Skeletal muscle tissue (tissue), 4 donors: ENCODE results near the gene RFTN1. TPM values are rescaled to one million over a fixed set of nuclear protein-coding genes. Genes with fewer than 3 reads are reported as not detected.

Source experiments
- H3K27ac ChIP-seq: one replicate; pipeline ENCODE4 v1.7.0; 2013; ENCODE audit warnings: mild to moderate bottlenecking, low read depth, low read length, inconsistent platforms
- H3K27me3 ChIP-seq, 3 donors: one replicate each; pipeline ENCODE4 v1.7.0; 2013; ENCODE audit warnings: low read length in 3 of 3; ENCODE audit not compliant: control insufficient read depth in 3 of 3, insufficient read depth in 3 of 3
- H3K36me3 ChIP-seq, 3 donors: one replicate each; pipeline ENCODE4 v1.7.0; 2013; ENCODE audit warnings: low read length in 3 of 3; ENCODE audit not compliant: control insufficient read depth in 3 of 3, insufficient read depth in 3 of 3
- H3K4me1 ChIP-seq, 3 donors: one replicate each; pipeline ENCODE4 v1.7.0; 2013; ENCODE audit warnings: low read length in 3 of 3, mild to moderate bottlenecking in 3 of 3; ENCODE audit not compliant: control insufficient read depth in 3 of 3, insufficient read depth in 3 of 3
- H3K4me3 ChIP-seq, 3 donors: one replicate each; pipeline ENCODE4 v1.7.0; 2013; ENCODE audit warnings: low read length in 3 of 3
- H3K9ac ChIP-seq, 3 donors: one replicate each; pipeline ENCODE4 v1.7.0; 2013; ENCODE audit warnings: low read length in 3 of 3, mild to moderate bottlenecking in 3 of 3, moderate library complexity in 2 of 3, low read depth in 1 of 3
- H3K9me3 ChIP-seq, 3 donors: one replicate each; pipeline ENCODE4 v1.7.0; 2013; ENCODE audit warnings: low read length in 3 of 3; ENCODE audit not compliant: control insufficient read depth in 3 of 3
- total RNA-seq: library from RNA; depleted of rRNA; stranded (reverse); fragments of >200 nt; gene quantifications from one replicate; pipeline ENCODE4 v1.2.3, GENCODE V29; 2014
- donor health status: Osteomylitis.

RFTN1 gene
- total RNA-seq, 1 donor from 2014 or later: 15.7 TPM

DNA sequence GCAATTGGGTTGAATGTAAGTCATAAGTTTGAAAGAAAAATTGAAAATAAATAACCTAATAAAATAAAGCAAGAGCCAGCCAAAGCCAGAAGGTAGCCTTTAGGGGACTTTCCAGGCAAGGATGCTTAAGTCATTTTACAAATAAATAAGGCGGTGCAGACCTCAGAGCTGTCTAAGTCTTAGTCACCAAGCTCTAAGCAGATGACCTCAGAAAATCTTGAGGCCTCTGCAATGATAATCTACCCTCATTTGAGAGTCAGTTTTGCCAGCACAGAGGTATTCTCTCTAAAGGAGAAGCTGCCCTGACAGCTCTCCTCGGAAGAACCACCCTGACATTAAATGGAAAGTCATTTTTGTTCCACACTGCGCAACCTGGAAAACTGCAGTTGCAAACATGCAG lies 134.6 kb downstream of the RFTN1 start:
- Histone ChIP-seq H3K9me3 (no peaks in the 10 kb centered on the region), H3K4me1 (peaks cover 12 to 39% (median 17%) of the 10 kb centered on the region in 3 donors), H3K36me3 (peaks cover 0 to 4% (median 0%) of the 10 kb centered on the region in 3 donors), H3K4me3 (no peak overlapping the region), H3K27me3 (no peaks in the 10 kb centered on the region), H3K9ac (no peak overlapping the region), H3K27ac (no peak overlapping the region)

DNA sequence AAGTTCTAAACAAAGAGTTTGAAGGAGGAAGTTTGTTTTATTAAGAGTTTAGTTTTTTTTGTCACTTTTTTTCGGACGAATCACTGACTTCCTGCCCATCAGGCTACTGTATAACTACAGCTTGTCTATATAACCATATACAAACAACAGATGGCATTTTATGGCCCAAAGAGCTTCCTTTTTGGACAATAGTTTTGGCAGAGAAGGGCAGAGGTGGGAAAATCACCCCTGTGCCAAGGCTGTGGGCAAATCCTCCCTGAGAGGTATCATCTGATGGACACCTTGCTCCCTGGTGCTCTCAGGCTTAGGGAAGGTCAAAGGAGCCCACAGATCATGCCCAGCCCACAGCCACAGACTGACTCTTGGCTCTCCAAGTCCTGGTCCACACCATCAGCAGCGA lies 135.1 kb downstream of the RFTN1 start:
- H3K9ac ChIP-seq: no peak overlapping the region
- H3K4me3 ChIP-seq: no peak overlapping the region
- peaks cover 17 to 44% (median 22%) of the 10 kb centered on the region in 3 donors for H3K4me1 ChIP-seq
- H3K27me3 ChIP-seq: no peaks in the 10 kb centered on the region
- no peak overlapping the region for H3K27ac ChIP-seq
- peaks cover 0 to 4% (median 0%) of the 10 kb centered on the region in 3 donors for H3K36me3 ChIP-seq
- H3K9me3 ChIP-seq: no peaks in the 10 kb centered on the region

DNA sequence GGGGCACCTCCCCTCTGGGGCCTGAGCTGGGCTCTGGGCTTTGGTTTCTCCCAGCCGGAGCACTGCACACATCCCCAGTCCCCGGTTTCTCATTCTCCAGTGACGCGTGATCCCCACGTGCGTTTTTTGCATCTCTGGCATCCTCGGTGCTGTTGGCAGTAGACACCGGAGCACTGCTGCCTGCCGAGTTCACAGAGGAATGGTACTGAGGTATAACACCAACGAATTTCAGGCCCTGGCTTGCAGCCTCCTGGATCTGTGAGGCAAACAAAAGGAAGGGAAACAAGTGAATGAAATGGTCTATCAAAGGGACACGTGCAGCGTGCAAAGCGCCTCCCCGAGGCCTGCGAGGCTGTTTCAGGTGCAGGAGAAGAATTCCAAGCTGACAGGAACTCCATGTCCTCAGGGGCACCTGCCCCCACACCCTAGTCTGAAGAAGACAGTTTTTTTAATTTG lies 135.6 kb downstream of the RFTN1 start:
- Histone ChIP-seq H3K27me3 (no peaks in the 10 kb centered on the region), H3K4me1 (peaks cover 21 to 49% (median 28%) of the 10 kb centered on the region in 3 donors), H3K9me3 (no peaks in the 10 kb centered on the region), H3K4me3 (peak overlapping the region; percentile 16 to 49 (median 28)), H3K27ac (no peak overlapping the region), H3K9ac (peak overlapping the region in 2 of 3 donors; percentile 12 to 51), H3K36me3 (peaks cover 0 to 4% (median 0%) of the 10 kb centered on the region in 3 donors)

DNA sequence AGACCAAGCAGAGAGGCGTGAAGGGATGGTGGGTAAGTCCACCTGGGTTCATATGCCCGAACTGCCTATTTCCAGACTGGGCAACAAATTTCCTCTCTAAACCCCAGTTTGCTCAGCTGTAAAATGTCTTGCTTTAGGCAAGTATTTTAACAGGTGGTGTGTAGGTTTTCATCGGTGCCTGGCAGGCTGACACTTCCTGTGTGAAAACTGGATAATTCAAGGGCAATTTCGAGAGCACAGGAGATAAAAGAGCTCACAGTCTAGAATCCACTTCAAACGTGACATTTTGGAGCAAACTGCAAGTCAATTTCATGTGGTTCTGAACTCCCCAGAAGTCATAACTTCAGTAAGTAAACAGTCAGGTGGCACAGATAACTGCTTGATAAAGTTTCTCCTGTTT lies 136.3 kb downstream of the RFTN1 start:
- Histone ChIP-seq H3K4me1 (peaks cover 27 to 56% (median 35%) of the 10 kb centered on the region in 3 donors), H3K9ac (peak overlapping the region in 1 of 3 donors; percentile 51), H3K27me3 (no peaks in the 10 kb centered on the region), H3K9me3 (no peaks in the 10 kb centered on the region), H3K36me3 (peaks cover 0 to 4% (median 0%) of the 10 kb centered on the region in 3 donors), H3K27ac (no peak overlapping the region), H3K4me3 (peak overlapping the region in 1 of 3 donors; percentile 49)

DNA sequence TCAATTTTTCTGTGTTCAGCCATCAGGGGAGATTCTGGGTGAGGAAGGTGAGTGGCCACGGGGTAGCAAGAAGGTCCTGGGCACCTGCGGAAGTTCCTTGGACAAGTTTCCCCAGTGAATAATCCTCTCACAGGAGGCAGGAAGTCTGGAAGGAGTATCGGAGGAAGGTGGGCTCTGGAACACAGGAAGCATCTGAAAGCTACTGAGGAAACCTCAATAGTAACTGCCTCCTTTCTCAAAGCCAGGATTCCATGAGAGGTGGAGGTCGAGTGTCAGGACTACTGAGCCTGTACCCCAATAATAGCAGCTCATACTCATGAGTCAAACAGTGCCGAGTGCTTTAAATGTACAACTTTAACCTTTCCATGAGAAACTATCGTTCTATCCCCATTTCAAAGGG lies 137.6 kb downstream of the RFTN1 start:
- H3K36me3 ChIP-seq: peaks cover 0 to 4% (median 0%) of the 10 kb centered on the region in 3 donors
- no peak overlapping the region for H3K4me3 ChIP-seq
- no peaks in the 10 kb centered on the region for H3K27me3 ChIP-seq
- no peak overlapping the region for H3K27ac ChIP-seq
- H3K4me1 ChIP-seq: peaks cover 40 to 68% (median 47%) of the 10 kb centered on the region in 3 donors
- H3K9ac ChIP-seq: no peak overlapping the region
- H3K9me3 ChIP-seq: no peaks in the 10 kb centered on the region

DNA sequence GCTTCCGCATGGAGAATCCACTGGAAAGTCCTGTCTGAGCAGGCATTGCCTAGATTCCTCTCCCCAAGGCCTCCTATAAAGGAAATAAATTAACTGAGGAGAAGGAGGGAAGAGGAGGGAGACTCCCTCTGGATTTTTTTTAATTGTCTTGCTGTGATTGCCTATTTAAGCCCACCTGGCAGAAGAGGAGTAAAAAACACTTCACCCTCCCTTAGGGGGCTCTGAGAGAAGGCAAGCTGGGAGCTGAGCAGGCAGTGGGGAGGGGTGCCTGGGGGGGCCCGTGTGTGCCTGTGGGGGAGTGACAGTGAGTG lies 138.6 kb downstream of the RFTN1 start:
- Histone ChIP-seq H3K36me3 (peaks cover 0 to 4% (median 2%) of the 10 kb centered on the region in 3 donors), H3K4me1 (peaks cover 49 to 78% (median 57%) of the 10 kb centered on the region in 3 donors), H3K27me3 (no peaks in the 10 kb centered on the region), H3K4me3 (no peak overlapping the region), H3K27ac (no peak overlapping the region), H3K9ac (peak overlapping the region in 1 of 3 donors; percentile 34), H3K9me3 (no peaks in the 10 kb centered on the region)

DNA sequence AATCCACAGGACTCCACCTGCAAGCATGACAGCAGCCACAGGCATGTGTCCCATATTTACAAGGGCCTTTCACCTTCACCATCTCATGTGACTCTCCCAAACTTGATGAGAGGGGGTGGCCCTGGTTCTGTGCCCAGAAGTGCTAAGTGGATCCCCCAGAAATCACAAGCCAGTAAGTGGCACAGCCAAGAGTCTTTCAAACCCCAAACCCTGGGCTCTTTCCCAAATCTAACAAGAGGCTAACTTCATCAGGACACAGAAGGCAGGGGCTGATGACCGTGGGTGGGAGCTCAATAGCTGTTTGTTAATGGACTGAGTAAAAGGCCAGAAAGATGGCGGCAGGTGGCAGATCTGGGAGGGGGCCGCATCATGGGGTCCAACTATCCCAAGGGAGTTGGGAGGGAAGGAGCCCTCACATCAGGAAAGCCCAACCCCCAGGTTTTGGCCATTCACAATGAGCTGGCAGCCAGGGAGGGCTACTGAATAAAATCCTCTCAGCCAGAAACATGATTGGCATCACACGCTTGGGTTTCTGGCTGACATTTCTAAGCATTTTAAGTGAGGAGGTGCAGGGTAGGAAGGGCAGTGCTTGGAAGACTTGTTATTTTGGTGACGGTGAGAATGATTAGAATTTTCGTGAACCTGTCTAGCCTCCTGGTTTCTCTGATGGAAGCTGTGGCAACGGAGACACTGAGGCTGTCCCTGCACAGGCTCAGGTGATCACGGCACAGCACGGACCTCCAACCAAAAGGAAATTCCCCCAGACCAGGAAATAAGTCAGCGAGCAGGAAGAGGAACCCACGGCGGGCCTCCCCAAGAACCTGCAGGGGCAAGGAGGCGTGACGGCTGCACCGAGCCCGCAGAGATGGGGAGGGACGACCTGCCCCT lies 139.2 kb downstream of the RFTN1 start:
- peak overlapping the region in 1 of 3 donors; percentile 47 for H3K9ac ChIP-seq
- no peaks in the 10 kb centered on the region for H3K27me3 ChIP-seq
- no peaks in the 10 kb centered on the region for H3K9me3 ChIP-seq
- H3K27ac ChIP-seq: no peak overlapping the region
- H3K4me1 ChIP-seq: peaks cover 55 to 84% (median 63%) of the 10 kb centered on the region in 3 donors
- peaks cover 0 to 4% (median 4%) of the 10 kb centered on the region in 3 donors for H3K36me3 ChIP-seq
- peak overlapping the region in 1 of 3 donors; percentile 31 for H3K4me3 ChIP-seq

DNA sequence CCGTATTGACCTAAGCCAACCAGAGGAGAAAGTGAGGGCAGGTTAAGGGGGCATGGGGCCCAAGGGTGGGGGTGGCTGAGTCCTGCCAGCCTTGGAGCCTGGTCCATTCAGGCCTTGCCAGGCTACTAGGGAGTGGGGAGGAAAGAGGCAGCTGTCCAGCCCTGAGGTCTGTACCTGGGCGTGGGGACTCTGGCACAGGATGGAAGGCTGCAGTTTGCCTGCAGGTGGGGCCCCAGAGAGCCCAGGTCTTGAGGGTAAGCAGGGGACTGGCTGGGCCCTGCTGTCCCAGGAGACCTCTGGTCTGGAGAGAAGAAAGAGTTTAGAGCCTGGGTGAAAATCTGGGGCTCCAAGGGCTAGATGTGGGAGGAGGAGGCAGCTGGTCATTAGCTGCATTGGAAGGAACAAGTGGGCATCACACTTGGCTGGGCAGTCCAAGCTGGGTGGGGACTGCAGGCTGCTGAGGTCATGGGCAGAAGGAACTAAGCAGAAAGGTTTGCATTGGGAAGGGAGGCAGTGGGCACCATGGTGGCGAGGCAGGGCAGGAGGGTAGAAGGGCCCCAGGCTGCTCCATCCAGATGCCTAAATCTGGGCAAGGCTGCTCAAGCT lies 140.1 kb downstream of the RFTN1 start:
- H3K9me3 ChIP-seq: no peaks in the 10 kb centered on the region
- peaks cover 0 to 7% (median 4%) of the 10 kb centered on the region in 3 donors for H3K36me3 ChIP-seq
- H3K27me3 ChIP-seq: no peaks in the 10 kb centered on the region

DNA sequence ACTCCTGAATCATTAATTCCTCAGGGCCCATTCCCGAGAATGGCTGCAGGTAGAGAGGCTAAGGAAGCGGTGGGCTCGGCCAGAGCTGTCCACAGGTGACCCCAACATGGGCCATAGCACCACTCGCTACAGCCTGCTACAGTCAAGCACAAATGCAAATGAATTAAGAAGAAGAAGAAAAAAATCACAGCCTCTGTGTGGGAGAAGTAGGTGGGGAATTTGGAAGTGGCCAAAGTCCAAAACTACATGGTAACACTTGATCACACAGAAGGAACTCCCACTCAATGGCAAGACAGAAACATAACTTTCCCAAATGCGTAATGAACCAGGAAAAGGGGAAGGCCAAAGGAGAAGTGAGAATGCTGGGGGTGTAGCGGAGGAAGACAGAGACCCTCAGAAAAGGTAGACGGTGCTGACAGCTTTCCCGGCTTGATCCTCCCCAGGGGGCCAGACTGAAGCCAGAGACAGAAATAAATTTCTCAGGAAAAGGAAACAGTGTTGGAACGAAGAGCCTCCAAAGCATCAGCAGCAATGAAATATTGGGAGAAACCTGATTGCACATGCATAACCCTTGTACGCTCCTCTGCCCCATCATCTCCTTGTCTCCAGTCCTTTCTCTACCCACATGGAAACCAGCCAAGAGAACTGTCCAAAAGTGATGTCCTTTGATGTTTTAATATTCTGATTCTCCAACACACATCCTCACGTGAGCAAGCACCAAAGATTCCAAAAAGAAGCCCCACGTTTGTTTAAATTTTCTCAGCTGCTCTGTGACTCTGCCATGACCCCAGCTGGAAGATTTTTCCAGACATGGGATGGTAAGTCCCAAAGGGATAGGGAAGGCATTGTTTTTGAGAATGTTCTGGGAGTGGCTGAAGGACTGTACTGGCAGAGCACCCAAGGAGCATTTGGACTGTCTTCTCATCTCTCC lies 140.9 kb downstream of the RFTN1 start:
- no peaks in the 10 kb centered on the region for H3K27me3 ChIP-seq
- H3K4me3 ChIP-seq: no peak overlapping the region
- H3K36me3 ChIP-seq: peaks cover 0 to 10% (median 8%) of the 10 kb centered on the region in 3 donors
- H3K9me3 ChIP-seq: no peaks in the 10 kb centered on the region
- H3K4me1 ChIP-seq: peaks cover 54 to 78% (median 59%) of the 10 kb centered on the region in 3 donors
- H3K9ac ChIP-seq: no peak overlapping the region
- peak overlapping the region; percentile 74 for H3K27ac ChIP-seq

More for the DNA sequence above, 140.1 kb downstream of the RFTN1 start:
- no peak overlapping the region for H3K27ac ChIP-seq
- peaks cover 57 to 84% (median 65%) of the 10 kb centered on the region in 3 donors for H3K4me1 ChIP-seq
- peak overlapping the region in 1 of 3 donors; percentile 31 for H3K4me3 ChIP-seq
- peak overlapping the region in 1 of 3 donors; percentile 47 for H3K9ac ChIP-seq
